ENCODE results near the gene MAP3K7.

- TF ChIP-seq POLR2AphosphoS5 (IDR thresholded peaks at IDR 0.05) (no peak), POLR2A (IDR thresholded peaks at IDR 0.05) (no peak), EP300 (IDR thresholded peaks at IDR 0.05) (no peak)
- TF ChIP-seq, protein P1, sequence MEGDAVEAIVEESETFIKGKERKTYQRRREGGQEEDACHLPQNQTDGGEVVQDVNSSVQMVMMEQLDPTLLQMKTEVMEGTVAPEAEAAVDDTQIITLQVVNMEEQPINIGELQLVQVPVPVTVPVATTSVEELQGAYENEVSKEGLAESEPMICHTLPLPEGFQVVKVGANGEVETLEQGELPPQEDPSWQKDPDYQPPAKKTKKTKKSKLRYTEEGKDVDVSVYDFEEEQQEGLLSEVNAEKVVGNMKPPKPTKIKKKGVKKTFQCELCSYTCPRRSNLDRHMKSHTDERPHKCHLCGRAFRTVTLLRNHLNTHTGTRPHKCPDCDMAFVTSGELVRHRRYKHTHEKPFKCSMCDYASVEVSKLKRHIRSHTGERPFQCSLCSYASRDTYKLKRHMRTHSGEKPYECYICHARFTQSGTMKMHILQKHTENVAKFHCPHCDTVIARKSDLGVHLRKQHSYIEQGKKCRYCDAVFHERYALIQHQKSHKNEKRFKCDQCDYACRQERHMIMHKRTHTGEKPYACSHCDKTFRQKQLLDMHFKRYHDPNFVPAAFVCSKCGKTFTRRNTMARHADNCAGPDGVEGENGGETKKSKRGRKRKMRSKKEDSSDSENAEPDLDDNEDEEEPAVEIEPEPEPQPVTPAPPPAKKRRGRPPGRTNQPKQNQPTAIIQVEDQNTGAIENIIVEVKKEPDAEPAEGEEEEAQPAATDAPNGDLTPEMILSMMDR (IDR thresholded peaks at IDR 0.05): no peak
Measured at GRCh38 chr6:90536520-90536919, 50.4 kb downstream of the MAP3K7 start.

Measured in upper lobe of left lung (tissue), 4 donors.